ENCODE measurements around the gene AHCY. TPM values are rescaled to one million over a fixed set of nuclear protein-coding genes. Genes with fewer than 3 reads are reported as not detected.
A peak's percentile ranks its signal among the peaks of the same experiment; 100 is the strongest.

The AHCY gene
- total RNA-seq, 1 experiment from 2014 or later: 350 TPM

DNA sequence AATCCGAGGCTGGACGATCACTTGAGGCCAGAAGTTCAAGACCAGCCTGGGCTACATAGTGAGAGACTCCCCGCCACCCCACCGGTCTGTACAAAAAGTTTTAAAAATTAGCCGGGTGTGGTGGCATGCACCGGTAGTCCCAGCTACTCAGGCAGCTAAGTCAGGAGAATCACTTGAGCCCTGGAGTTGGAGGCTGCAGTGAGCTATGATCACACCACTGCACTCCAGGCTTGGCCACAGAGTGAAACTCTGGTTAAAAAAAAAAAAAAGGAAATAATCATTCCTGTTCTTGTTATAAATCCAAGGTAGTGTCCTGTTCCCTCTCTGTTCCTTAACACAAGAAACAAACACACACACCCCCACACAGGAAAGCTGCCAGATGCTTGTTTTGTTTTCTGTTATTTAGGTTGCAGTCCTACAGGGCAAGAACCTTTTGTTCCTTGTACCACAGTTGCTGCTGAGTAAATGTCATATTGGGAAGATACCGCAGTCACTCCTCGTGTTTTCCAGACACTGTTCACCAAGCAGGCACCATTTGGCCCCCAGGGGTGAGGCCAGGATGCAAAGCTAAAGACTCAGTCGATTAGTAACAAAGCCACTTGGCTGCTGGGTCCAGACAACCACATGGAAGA lies 33.0 kb downstream of the AHCY start:
- Histone ChIP-seq H3K9me2 (ENCODE audit: insufficient read depth) (no peaks in the 10 kb centered on the region), H3K27me3 (ENCODE audit: insufficient read depth, low read length) (no peaks in the 10 kb centered on the region), H4K20me1 (ENCODE audit: insufficient read depth) (no peaks in the 10 kb centered on the region), H3K4me2 (ENCODE audit: low read length) (no peak overlapping the region), H3K27ac (ENCODE audit: low read depth, low read length) (no peak overlapping the region), H2AFZ (ENCODE audit: low read depth, low read length, poor library complexity, severe bottlenecking) (no peak overlapping the region), H3K79me2 (ENCODE audit: insufficient read depth, low read length) (no peaks in the 10 kb centered on the region), H3K36me3 (ENCODE audit: control insufficient read depth in 1 of 2, insufficient read depth in 2 of 2, low read length in 2 of 2) (peaks cover 10 to 12% of the 10 kb centered on the region in 2 experiments; a peak in 2 of 4 replicates), H3K4me3 (replicated peaks in 1 of 2; ENCODE audit: low read depth in 1 of 2, low read length in 2 of 2) (no peak overlapping the region), H3K9me3 (ENCODE audit: control insufficient read depth in 1 of 2, insufficient read depth in 1 of 2, low read depth in 1 of 2, low read length in 2 of 2) (no peaks in the 10 kb centered on the region), H3K4me1 (ENCODE audit: control insufficient read depth in 1 of 2, insufficient read depth in 2 of 2, low read length in 2 of 2) (no peaks in the 10 kb centered on the region), H3K9ac (ENCODE audit: low read length) (no peak overlapping the region)
- TF ChIP-seq CEBPB (IDR thresholded peaks at IDR 0.05; ENCODE audit: low read depth) (no peak), EZH2 (IDR thresholded peaks at IDR 0.05) (no peak), RAD21 (IDR thresholded peaks at IDR 0.05; ENCODE audit: low read depth) (no peak)
- BruUV-seq (replicated peaks): TSS peak; percentile 5
- CTCF ChIA-PET: no interaction called here
- intact Hi-C loops (cut with micrococcal nuclease): no loop called here
- ATAC-seq (no peak), DNase-seq (ENCODE audit: low read depth, low spot score) (no peak)
- RAD21 ChIA-PET (ENCODE audit: low non-redundant PET in 1 of 2, low total read pairs in 2 of 2, uncharacterized antibody in 2 of 2, unreplicated experiment in 2 of 2): no interaction called here
- POLR2A ChIA-PET: interaction anchor here (0.7 kb wide), 1 partner anchor 34 kb away, joined by 3 read pairs; no protein-coding TSS in a partner anchor

DNA sequence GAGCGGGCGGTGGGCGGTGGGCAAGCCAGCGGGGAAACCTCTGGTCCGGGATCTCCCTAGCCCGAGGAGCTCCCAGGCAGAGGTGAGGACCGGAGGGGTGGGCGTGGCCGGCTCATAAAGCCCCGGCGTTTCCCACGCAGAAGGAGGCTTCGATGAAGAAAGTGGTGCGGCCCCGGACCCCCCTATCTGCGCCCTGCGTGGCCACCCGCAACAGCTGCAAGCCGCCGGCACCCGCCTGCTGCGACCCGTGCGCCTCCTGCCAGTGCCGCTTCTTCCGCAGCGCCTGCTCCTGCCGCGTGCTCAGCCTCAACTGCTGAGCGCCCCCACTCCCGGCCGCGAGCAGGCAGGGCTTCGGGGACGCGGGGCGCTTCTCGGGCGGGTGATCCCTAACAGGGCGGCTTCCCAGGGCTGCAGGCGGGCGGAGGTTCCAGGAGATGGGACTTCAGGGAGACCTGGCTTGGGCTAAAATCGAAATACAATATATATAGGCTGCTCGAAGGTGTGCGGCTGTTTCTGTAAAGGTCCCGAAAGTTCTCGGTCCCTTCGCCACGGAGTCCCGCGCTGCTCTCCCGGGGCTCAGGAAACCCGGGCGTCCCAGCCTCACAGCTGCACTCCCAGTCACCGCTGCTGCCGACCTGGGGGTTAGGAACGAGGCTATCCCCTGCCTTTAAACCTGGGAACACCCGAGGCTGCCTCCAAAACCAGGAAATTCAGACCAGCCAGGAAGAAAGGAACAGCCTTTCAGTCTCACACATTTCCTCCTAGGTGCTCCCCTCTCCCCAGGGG lies 34.1 kb downstream of the AHCY start:
- Histone ChIP-seq H4K20me1 (ENCODE audit: insufficient read depth) (no peaks in the 10 kb centered on the region), H3K9me2 (ENCODE audit: insufficient read depth) (no peaks in the 10 kb centered on the region), H2AFZ (ENCODE audit: low read depth, low read length, poor library complexity, severe bottlenecking) (no peak overlapping the region), H3K27me3 (ENCODE audit: insufficient read depth, low read length) (no peaks in the 10 kb centered on the region), H3K9ac (ENCODE audit: low read length) (no peak overlapping the region), H3K27ac (ENCODE audit: low read depth, low read length) (no peak overlapping the region), H3K4me2 (ENCODE audit: low read length) (no peak overlapping the region), H3K4me1 (ENCODE audit: control insufficient read depth in 1 of 2, insufficient read depth in 2 of 2, low read length in 2 of 2) (no peaks in the 10 kb centered on the region), H3K79me2 (ENCODE audit: insufficient read depth, low read length) (no peaks in the 10 kb centered on the region), H3K36me3 (ENCODE audit: control insufficient read depth in 1 of 2, insufficient read depth in 2 of 2, low read length in 2 of 2) (peaks cover 8% of the 10 kb centered on the region in 2 experiments; a peak in 2 of 4 replicates), H3K4me3 (replicated peaks in 1 of 2; ENCODE audit: low read depth in 1 of 2, low read length in 2 of 2) (no peak overlapping the region), H3K9me3 (ENCODE audit: control insufficient read depth in 1 of 2, insufficient read depth in 1 of 2, low read depth in 1 of 2, low read length in 2 of 2) (no peaks in the 10 kb centered on the region)
- intact Hi-C loops (cut with micrococcal nuclease): no loop called here
- ChIA-PET CTCF (no interaction called here), RAD21 (ENCODE audit: low non-redundant PET in 1 of 2, low total read pairs in 2 of 2, uncharacterized antibody in 2 of 2, unreplicated experiment in 2 of 2) (no interaction called here), POLR2A (interaction anchor here (0.7 kb wide), 1 partner anchor 33 kb away, joined by 3 read pairs; no protein-coding TSS in a partner anchor)
- no TSS peak for BruUV-seq (replicated peaks)
- ATAC-seq (no peak), DNase-seq (ENCODE audit: low read depth, low spot score) (no peak)
- TF ChIP-seq ZNF274 (IDR thresholded peaks at IDR 0.05; ENCODE audit: low read depth, low read length) (no peak), FOSL1 (IDR thresholded peaks at IDR 0.05; ENCODE audit: low read depth) (no peak), POLR2AphosphoS5 (IDR thresholded peaks at IDR 0.05; ENCODE audit: low read depth, low read length) (no peak), TCF7L2 (IDR thresholded peaks at IDR 0.05; ENCODE audit: borderline replicate concordance, extremely low read depth, insufficient read depth, insufficient read length) (no peak), YY1 (IDR thresholded peaks at IDR 0.05; ENCODE audit: extremely low read depth, insufficient replicate concordance, low read depth, low read length) (no peak), CBX3 (IDR thresholded peaks at IDR 0.05; ENCODE audit: low read depth) (no peak), SRF (IDR thresholded peaks at IDR 0.05; ENCODE audit: low read depth) (no peak), RAD21 (IDR thresholded peaks at IDR 0.05; ENCODE audit: low read depth) (no peak), CEBPB (IDR thresholded peaks at IDR 0.05; ENCODE audit: low read depth) (no peak), JUND (IDR thresholded peaks at IDR 0.05) (no peak), ATF3 (IDR thresholded peaks at IDR 0.05) (no peak)
- TF ChIP-seq, protein P1, sequence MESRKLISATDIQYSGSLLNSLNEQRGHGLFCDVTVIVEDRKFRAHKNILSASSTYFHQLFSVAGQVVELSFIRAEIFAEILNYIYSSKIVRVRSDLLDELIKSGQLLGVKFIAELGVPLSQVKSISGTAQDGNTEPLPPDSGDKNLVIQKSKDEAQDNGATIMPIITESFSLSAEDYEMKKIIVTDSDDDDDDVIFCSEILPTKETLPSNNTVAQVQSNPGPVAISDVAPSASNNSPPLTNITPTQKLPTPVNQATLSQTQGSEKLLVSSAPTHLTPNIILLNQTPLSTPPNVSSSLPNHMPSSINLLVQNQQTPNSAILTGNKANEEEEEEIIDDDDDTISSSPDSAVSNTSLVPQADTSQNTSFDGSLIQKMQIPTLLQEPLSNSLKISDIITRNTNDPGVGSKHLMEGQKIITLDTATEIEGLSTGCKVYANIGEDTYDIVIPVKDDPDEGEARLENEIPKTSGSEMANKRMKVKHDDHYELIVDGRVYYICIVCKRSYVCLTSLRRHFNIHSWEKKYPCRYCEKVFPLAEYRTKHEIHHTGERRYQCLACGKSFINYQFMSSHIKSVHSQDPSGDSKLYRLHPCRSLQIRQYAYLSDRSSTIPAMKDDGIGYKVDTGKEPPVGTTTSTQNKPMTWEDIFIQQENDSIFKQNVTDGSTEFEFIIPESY (IDR thresholded peaks at IDR 0.05; ENCODE audit: extremely low read depth, insufficient replicate concordance, low read length): no peak

All from HCT116 (cell line).